ENCODE measurements around the gene SLC4A1AP.

The SLC4A1AP gene

GRCh38 chr2:27721884-27722485 lies 58.3 kb downstream of the SLC4A1AP start:
- Histone ChIP-seq H2BK120ac (ENCODE audit: low read depth, low read length) (no peak overlapping the region), H2AFZ (ENCODE audit: low read length) (no peak overlapping the region), H3K4me3 (ENCODE audit: low read length in 2 of 2) (no peak overlapping the region), H4K8ac (ENCODE audit: low read depth, low read length) (no peak overlapping the region), H2BK5ac (ENCODE audit: low read length) (no peak overlapping the region), H2BK15ac (ENCODE audit: low read length) (no peak overlapping the region), H3K4ac (ENCODE audit: low read length) (no peak overlapping the region), H3K14ac (ENCODE audit: low read length) (no peak overlapping the region), H2AK5ac (ENCODE audit: low read depth, low read length) (no peak overlapping the region), H3K27ac (replicated peaks; ENCODE audit: low read length) (no peak overlapping the region), H3K4me2 (ENCODE audit: insufficient read depth, low read length, poor library complexity, severe bottlenecking) (no peak overlapping the region), H2BK12ac (ENCODE audit: low read length) (no peak overlapping the region), H3K79me1 (ENCODE audit: low read depth, low read length) (no peaks in the 10 kb centered on the region), H3K9ac (ENCODE audit: low read depth, low read length, poor library complexity) (no peak overlapping the region), H3K4me1 (ENCODE audit: control insufficient read depth in 2 of 2, insufficient read depth in 1 of 2, low read depth in 1 of 2, low read length in 2 of 2) (peaks cover 14 to 23% of the 10 kb centered on the region in 2 donors), H3K18ac (ENCODE audit: low read length) (no peak overlapping the region), H3K27me3 (ENCODE audit: control insufficient read depth in 3 of 3, insufficient read depth in 3 of 3, low read depth in 1 of 3, low read length in 3 of 3) (peaks cover 0 to 22% (median 0%) of the 10 kb centered on the region in 3 experiments), H4K91ac (ENCODE audit: low read depth, low read length, poor library complexity) (no peak overlapping the region), H3K9me3 (replicated peaks in 1 of 2; ENCODE audit: control insufficient read depth in 2 of 2, insufficient read depth in 1 of 2, low read depth in 1 of 2, low read length in 2 of 2) (no peaks in the 10 kb centered on the region), H3K36me3 (replicated peaks in 1 of 2; ENCODE audit: control insufficient read depth in 2 of 2, insufficient read depth in 2 of 2, low read length in 2 of 2) (no peaks in the 10 kb centered on the region), H3K23ac (ENCODE audit: low read depth, low read length, poor library complexity) (no peak overlapping the region)
- no CpG with 5 or more reads among the region's 2 CpGs for WGBS, 2 donors (ENCODE audit: extremely low coverage in 2 of 2, insufficient read length in 2 of 2, insufficient replicate concordance in 1 of 2)
- no peak for DNase-seq (ENCODE audit: low spot score)

DNA sequence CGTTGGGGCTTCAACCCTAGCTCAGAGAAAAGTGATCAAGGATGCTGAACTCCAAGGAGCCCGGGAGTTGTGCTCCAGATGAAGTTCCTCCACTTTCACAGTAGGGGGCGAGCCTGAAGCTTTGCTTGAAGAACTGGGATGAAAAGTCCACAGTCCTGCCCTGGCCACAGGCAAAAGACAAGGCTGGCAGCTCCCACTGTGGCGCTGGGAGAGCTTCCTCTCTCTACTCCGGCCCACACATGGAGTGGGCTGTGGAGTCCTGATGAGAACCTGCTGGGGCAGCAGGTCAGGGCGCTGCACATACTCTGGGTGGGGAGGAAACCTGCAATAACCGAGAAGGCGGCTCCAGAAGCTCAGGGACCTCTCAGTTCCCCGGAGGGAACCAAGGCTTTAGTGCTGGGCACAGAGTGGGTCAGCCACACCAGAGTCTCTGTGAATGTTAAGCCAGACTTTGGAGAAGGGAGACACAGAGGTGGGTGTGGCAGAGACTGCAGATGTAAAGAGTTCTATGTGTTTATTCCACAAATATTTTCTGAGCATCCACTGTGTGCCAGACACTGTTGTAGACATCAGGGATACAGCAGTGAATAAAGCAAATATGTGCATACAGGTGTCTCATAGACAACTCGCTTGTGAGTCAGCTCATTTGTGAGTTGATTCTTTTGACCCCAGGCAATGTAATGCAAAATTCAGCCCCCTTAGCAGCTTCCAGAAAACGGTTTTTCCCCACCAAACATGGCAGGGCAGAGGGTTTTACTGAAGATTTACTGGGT lies 59.9 kb downstream of the SLC4A1AP start:
- WGBS, 2 donors (ENCODE audit: extremely low coverage in 2 of 2, insufficient read length in 2 of 2, insufficient replicate concordance in 1 of 2): no CpG with 5 or more reads among the region's 11 CpGs
- Histone ChIP-seq H4K8ac (ENCODE audit: low read depth, low read length) (no peak overlapping the region), H3K14ac (ENCODE audit: low read length) (no peak overlapping the region), H3K9ac (ENCODE audit: low read depth, low read length, poor library complexity) (no peak overlapping the region), H3K23ac (ENCODE audit: low read depth, low read length, poor library complexity) (no peak overlapping the region), H3K18ac (ENCODE audit: low read length) (peak overlapping the region; percentile 56), H3K4ac (ENCODE audit: low read length) (no peak overlapping the region), H2BK15ac (ENCODE audit: low read length) (peak overlapping the region; percentile 8), H3K9me3 (replicated peaks in 1 of 2; ENCODE audit: control insufficient read depth in 2 of 2, insufficient read depth in 1 of 2, low read depth in 1 of 2, low read length in 2 of 2) (no peaks in the 10 kb centered on the region), H2BK12ac (ENCODE audit: low read length) (peak overlapping the region; percentile 85), H3K4me2 (ENCODE audit: insufficient read depth, low read length, poor library complexity, severe bottlenecking) (no peak overlapping the region), H2AK5ac (ENCODE audit: low read depth, low read length) (no peak overlapping the region), H2BK120ac (ENCODE audit: low read depth, low read length) (no peak overlapping the region), H3K79me1 (ENCODE audit: low read depth, low read length) (no peaks in the 10 kb centered on the region), H2AFZ (ENCODE audit: low read length) (peak overlapping the region; percentile 78), H3K27me3 (ENCODE audit: control insufficient read depth in 3 of 3, insufficient read depth in 3 of 3, low read depth in 1 of 3, low read length in 3 of 3) (peaks cover 0 to 11% (median 0%) of the 10 kb centered on the region in 3 experiments), H3K4me1 (ENCODE audit: control insufficient read depth in 2 of 2, insufficient read depth in 1 of 2, low read depth in 1 of 2, low read length in 2 of 2) (peaks cover 12 to 23% of the 10 kb centered on the region in 2 donors), H2BK5ac (ENCODE audit: low read length) (no peak overlapping the region), H3K27ac (replicated peaks; ENCODE audit: low read length) (no peak overlapping the region), H4K91ac (ENCODE audit: low read depth, low read length, poor library complexity) (peak overlapping the region; percentile 27), H3K36me3 (replicated peaks in 1 of 2; ENCODE audit: control insufficient read depth in 2 of 2, insufficient read depth in 2 of 2, low read length in 2 of 2) (no peaks in the 10 kb centered on the region), H3K4me3 (ENCODE audit: low read length in 2 of 2) (no peak overlapping the region)
- peak; percentile 57 for DNase-seq (ENCODE audit: low spot score)

DNA sequence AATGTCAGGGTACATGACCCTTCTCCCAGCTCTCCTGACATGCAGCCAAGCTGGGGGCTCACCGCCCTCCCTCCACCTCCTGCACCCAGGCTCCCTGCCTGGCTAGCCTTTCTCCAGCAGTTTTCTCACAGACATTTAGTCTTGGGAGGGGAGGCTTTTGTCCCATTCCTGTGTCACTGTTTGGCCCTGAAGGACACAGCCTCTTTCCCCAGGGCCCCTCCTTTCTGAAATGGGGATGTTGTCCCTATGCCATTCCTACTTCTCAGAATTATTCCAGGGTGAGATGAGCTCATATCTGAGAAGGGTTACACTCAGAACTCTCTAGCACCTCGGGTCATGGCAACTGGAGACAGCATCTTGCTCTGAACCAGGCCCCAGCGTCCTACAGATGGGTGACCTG lies 60.5 kb downstream of the SLC4A1AP start:
- DNase-seq (ENCODE audit: low spot score): no peak
- no CpG with 5 or more reads among the region's 3 CpGs for WGBS, 2 donors (ENCODE audit: extremely low coverage in 2 of 2, insufficient read length in 2 of 2, insufficient replicate concordance in 1 of 2)

More for the DNA sequence above, 60.5 kb downstream of the SLC4A1AP start:
- peak overlapping the region; percentile 78 for H2AFZ ChIP-seq (ENCODE audit: low read length)
- no peak overlapping the region for H2BK5ac ChIP-seq (ENCODE audit: low read length)
- H3K27me3 ChIP-seq (ENCODE audit: control insufficient read depth in 3 of 3, insufficient read depth in 3 of 3, low read depth in 1 of 3, low read length in 3 of 3): peaks cover 0 to 11% (median 0%) of the 10 kb centered on the region in 3 experiments
- no peaks in the 10 kb centered on the region for H3K36me3 ChIP-seq (replicated peaks in 1 of 2; ENCODE audit: control insufficient read depth in 2 of 2, insufficient read depth in 2 of 2, low read length in 2 of 2)
- H3K18ac ChIP-seq (ENCODE audit: low read length): peak overlapping the region; percentile 56
- peak overlapping the region; percentile 27 for H4K91ac ChIP-seq (ENCODE audit: low read depth, low read length, poor library complexity)
- H3K4me1 ChIP-seq (ENCODE audit: control insufficient read depth in 2 of 2, insufficient read depth in 1 of 2, low read depth in 1 of 2, low read length in 2 of 2): peaks cover 12 to 23% of the 10 kb centered on the region in 2 donors
- H3K23ac ChIP-seq (ENCODE audit: low read depth, low read length, poor library complexity): no peak overlapping the region
- H3K27ac ChIP-seq (replicated peaks; ENCODE audit: low read length): no peak overlapping the region
- no peaks in the 10 kb centered on the region for H3K79me1 ChIP-seq (ENCODE audit: low read depth, low read length)
- no peak overlapping the region for H3K4ac ChIP-seq (ENCODE audit: low read length)
- no peak overlapping the region for H3K4me3 ChIP-seq (ENCODE audit: low read length in 2 of 2)
- H3K14ac ChIP-seq (ENCODE audit: low read length): no peak overlapping the region
- H2BK120ac ChIP-seq (ENCODE audit: low read depth, low read length): no peak overlapping the region
- peak overlapping the region; percentile 8 for H2BK15ac ChIP-seq (ENCODE audit: low read length)
- no peak overlapping the region for H3K9ac ChIP-seq (ENCODE audit: low read depth, low read length, poor library complexity)
- H3K9me3 ChIP-seq (replicated peaks in 1 of 2; ENCODE audit: control insufficient read depth in 2 of 2, insufficient read depth in 1 of 2, low read depth in 1 of 2, low read length in 2 of 2): no peaks in the 10 kb centered on the region
- H4K8ac ChIP-seq (ENCODE audit: low read depth, low read length): no peak overlapping the region
- H2BK12ac ChIP-seq (ENCODE audit: low read length): no peak overlapping the region
- no peak overlapping the region for H2AK5ac ChIP-seq (ENCODE audit: low read depth, low read length)
- H3K4me2 ChIP-seq (ENCODE audit: insufficient read depth, low read length, poor library complexity, severe bottlenecking): no peak overlapping the region

Data from neuronal stem cell (in vitro differentiated cells).